GM18951 (cell line): ENCODE data around the gene HOXA7.

Source experiments
- POLR2A ChIP-seq: IDR thresholded peaks from 4 replicates; pipeline ENCODE4 v1.6.1; 2011; ENCODE audit warnings: mild to moderate bottlenecking; ENCODE audit not compliant: insufficient read length, insufficient read depth; ENCODE audit errors: extremely low read depth
- in situ Hi-C: fragments of 300-500 bp; cut with MboI; formaldehyde crosslinking; loops from one replicate; pipeline ENCODE4 v1.12.0; 2022; ENCODE audit warnings: low sequenced_read_pairs, mixed read lengths, inconsistent platforms; ENCODE audit not compliant: unreplicated experiment

Gene HOXA7

GRCh38 chr7:27182861-27183681 is 26.6 kb upstream of the HOXA7 start:
- in situ Hi-C loops = no loop called here
- TF ChIP-seq POLR2A = no peak

- TF ChIP-seq POLR2A = no peak
- in situ Hi-C loops = no loop called here
Observed at GRCh38 chr7:27182285-27182841, 25.9 kb upstream of the HOXA7 start.

GRCh38 chr7:27181795-27182275 is 25.4 kb upstream of the HOXA7 start:
- in situ Hi-C loops = no loop called here
- TF ChIP-seq POLR2A = no peak

GRCh38 chr7:27180431-27181420 is 24.3 kb upstream of the HOXA7 start:
- TF ChIP-seq POLR2A = no peak
- in situ Hi-C loops = no loop called here

- in situ Hi-C loops = loop anchor here (10.0 kb wide), 1 partner anchor 1325 kb away; no protein-coding TSS in a partner anchor
- TF ChIP-seq POLR2A = no peak
Observed at GRCh38 chr7:27179503-27180430, 23.3 kb upstream of the HOXA7 start.

GRCh38 chr7:27179030-27179429 is 22.6 kb upstream of the HOXA7 start:
- no peak for TF ChIP-seq POLR2A
- in situ Hi-C loops = loop anchor here (10.0 kb wide), 1 partner anchor 1324 kb away; no protein-coding TSS in a partner anchor

- in situ Hi-C loops = loop anchor here (10.0 kb wide), 1 partner anchor 1324 kb away; no protein-coding TSS in a partner anchor
- no peak for TF ChIP-seq POLR2A
Observed at GRCh38 chr7:27178366-27178765, 21.9 kb upstream of the HOXA7 start.

- in situ Hi-C loops = loop anchor here (10.0 kb wide), 1 partner anchor 1323 kb away; no protein-coding TSS in a partner anchor
- TF ChIP-seq POLR2A = no peak
Observed at GRCh38 chr7:27177795-27178320, 21.4 kb upstream of the HOXA7 start.

GRCh38 chr7:27176962-27177794 is 20.7 kb upstream of the HOXA7 start:
- in situ Hi-C loops = loop anchor here (10.0 kb wide), 1 partner anchor 1322 kb away; no protein-coding TSS in a partner anchor

GRCh38 chr7:27176524-27176845 is 20.0 kb upstream of the HOXA7 start:
- in situ Hi-C loops = loop anchor here (10.0 kb wide), 1 partner anchor 1322 kb away; no protein-coding TSS in a partner anchor
- TF ChIP-seq POLR2A = no peak

More at GRCh38 chr7:27176962-27177794, 20.7 kb upstream of the HOXA7 start:
- no peak for TF ChIP-seq POLR2A
